Esophagus muscularis mucosa (tissue), 3 donors: Measurements from ENCODE around the gene WSB2.

ENCODE experiments used
- POLR2A ChIP-seq: fragments of 450-650 bp; IDR thresholded peaks from one replicate; pipeline ENCODE4 v1.6.1; 2017; ENCODE audit warnings: antibody characterized with exemption, moderate library complexity, mild to moderate bottlenecking, low read depth
- POLR2AphosphoS5 ChIP-seq, 2 donors: sonication (generic); formaldehyde crosslinking; IDR thresholded peaks; one replicate each; pipeline ENCODE4 v1.6.1; 2017; ENCODE audit warnings: antibody characterized with exemption in 2 of 2
- TF ChIP-seq, protein P1 (sequence below), 3 experiments: fragments of 200-600 bp in 2 of 3; fragments of 450-650 bp in 1 of 3; sonication (generic) in 2 of 3; IDR thresholded peaks; one replicate each; pipeline ENCODE4 v1.5.1; 2017 to 2019; ENCODE audit warnings: antibody characterized with exemption in 3 of 3, mild to moderate bottlenecking in 2 of 3, moderate library complexity in 1 of 3

DNA sequence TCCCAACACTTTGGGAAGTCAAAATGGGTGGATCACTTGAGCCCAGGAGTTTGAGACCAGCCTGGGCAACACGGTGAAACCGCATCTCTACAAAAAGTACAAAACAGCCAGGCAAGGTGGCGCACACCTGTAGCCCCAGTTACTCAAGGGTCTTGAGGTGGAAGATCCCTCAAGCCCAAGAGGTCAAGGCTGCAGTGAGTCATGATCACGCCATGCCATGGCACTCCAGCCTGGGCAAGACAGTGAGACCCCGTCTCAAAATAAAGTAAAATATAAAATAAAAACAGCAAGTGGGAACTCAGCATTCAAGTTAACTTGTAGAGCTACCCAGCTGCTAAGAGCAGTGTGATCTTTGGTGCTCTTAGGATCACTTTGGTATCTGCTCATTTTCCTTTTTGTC, 31.8 kb downstream of the WSB2 start:
- TF ChIP-seq POLR2AphosphoS5 (IDR thresholded peaks at IDR 0.05) (no peak), POLR2A (no peak)
- TF ChIP-seq, protein P1, sequence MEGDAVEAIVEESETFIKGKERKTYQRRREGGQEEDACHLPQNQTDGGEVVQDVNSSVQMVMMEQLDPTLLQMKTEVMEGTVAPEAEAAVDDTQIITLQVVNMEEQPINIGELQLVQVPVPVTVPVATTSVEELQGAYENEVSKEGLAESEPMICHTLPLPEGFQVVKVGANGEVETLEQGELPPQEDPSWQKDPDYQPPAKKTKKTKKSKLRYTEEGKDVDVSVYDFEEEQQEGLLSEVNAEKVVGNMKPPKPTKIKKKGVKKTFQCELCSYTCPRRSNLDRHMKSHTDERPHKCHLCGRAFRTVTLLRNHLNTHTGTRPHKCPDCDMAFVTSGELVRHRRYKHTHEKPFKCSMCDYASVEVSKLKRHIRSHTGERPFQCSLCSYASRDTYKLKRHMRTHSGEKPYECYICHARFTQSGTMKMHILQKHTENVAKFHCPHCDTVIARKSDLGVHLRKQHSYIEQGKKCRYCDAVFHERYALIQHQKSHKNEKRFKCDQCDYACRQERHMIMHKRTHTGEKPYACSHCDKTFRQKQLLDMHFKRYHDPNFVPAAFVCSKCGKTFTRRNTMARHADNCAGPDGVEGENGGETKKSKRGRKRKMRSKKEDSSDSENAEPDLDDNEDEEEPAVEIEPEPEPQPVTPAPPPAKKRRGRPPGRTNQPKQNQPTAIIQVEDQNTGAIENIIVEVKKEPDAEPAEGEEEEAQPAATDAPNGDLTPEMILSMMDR (IDR thresholded peaks at IDR 0.05) = no peak
